Mammary microvascular endothelial cell (primary cell): ENCODE data around the gene SUOX. TPM values are rescaled to one million over a fixed set of nuclear protein-coding genes. Genes with fewer than 3 reads are reported as not detected.

Experiments used
- total RNA-seq: library from RNA; depleted of rRNA; stranded (reverse); fragments of >200 nt; gene quantifications from 2 replicates; pipeline ENCODE4 v1.2.3, GENCODE V29; 2015

The SUOX gene
- 16.3 and 18.0 TPM in 2 replicates for total RNA-seq

GRCh38 chr12:55996715-55997534, at the start of gene SUOX:
Gene SUOX, plus strand, starts transcription at chr12:55997276. Its CDS starts 4,946 bp downstream, at chr12:56002222.

GRCh38 chr12:55965941-55966407, 31.1 kb upstream of the SUOX start, which contains the start of gene PMEL:
Gene PMEL, minus strand, starts transcription at chr12:55966042. Its CDS starts 31 bp downstream, at chr12:55966011.

GRCh38 chr12:55966408-55967281, 30.4 kb upstream of the SUOX start, which contains the start of gene CDK2:
Gene CDK2, plus strand, starts transcription at chr12:55966830. Its CDS starts 179 bp downstream, at chr12:55967009.

GRCh38 chr12:55973599-55974307, 23.3 kb upstream of the SUOX start, which contains the start of gene RAB5B:
Gene RAB5B, plus strand, starts transcription at chr12:55974078. Its CDS starts 12,883 bp downstream, at chr12:55986961.

GRCh38 chr12:56020423-56021184, 23.5 kb downstream of the SUOX start, which contains the start of gene IKZF4:
Gene IKZF4, plus strand, starts transcription at chr12:56021043. Its CDS starts 451 bp downstream, at chr12:56021494.

GRCh38 chr12:56041552-56042429, 44.7 kb downstream of the SUOX start, which contains the start of gene RPS26:
Gene RPS26, plus strand, starts transcription at chr12:56041918. Its CDS starts 249 bp downstream, at chr12:56042167.

Other genes starting within 250 kb of the SUOX start
- 132 and 161 TPM in 2 replicates for gene SARNP, start 179.6 kb upstream of the SUOX start, total RNA-seq
- 37.3 and 40.5 TPM in 2 replicates for gene ORMDL2, start 179.2 kb upstream of the SUOX start, total RNA-seq
- 30.0 and 31.7 TPM in 2 replicates for gene DNAJC14, start 167.7 kb upstream of the SUOX start, total RNA-seq
- gene MMP19, start 154.3 kb upstream of the SUOX start, total RNA-seq = 2.3 and 3.5 TPM in 2 replicates
- gene PYM1, start 69.4 kb upstream of the SUOX start, total RNA-seq = 32.3 and 41.1 TPM in 2 replicates
- 31.7 and 41.1 TPM in 2 replicates for gene DGKA, start 66.1 kb upstream of the SUOX start, total RNA-seq
- gene PMEL, start 31.2 kb upstream of the SUOX start, total RNA-seq = 0.69 TPM in 1 of 2 replicates, not detected in the other
- 44.6 and 46.3 TPM in 2 replicates for gene CDK2, start 30.4 kb upstream of the SUOX start, total RNA-seq
- gene RAB5B, start 23.2 kb upstream of the SUOX start, total RNA-seq = 49.1 and 52.2 TPM in 2 replicates
- gene IKZF4, start 23.8 kb downstream of the SUOX start, total RNA-seq = 0.49 and 0.60 TPM in 2 replicates
- 2,120 and 2,289 TPM in 2 replicates for gene RPS26, start 44.6 kb downstream of the SUOX start, total RNA-seq
- not detected in 2 replicates for gene ERBB3, start 82.9 kb downstream of the SUOX start, total RNA-seq
- 183 and 202 TPM in 2 replicates for gene PA2G4, start 107.3 kb downstream of the SUOX start, total RNA-seq
- 2,181 and 3,254 TPM in 2 replicates for gene RPL41, start 119.4 kb downstream of the SUOX start, total RNA-seq
- 2.5 and 3.0 TPM in 2 replicates for gene ZC3H10, start 121.0 kb downstream of the SUOX start, total RNA-seq
- 247 and 287 TPM in 2 replicates for gene ESYT1, start 131.0 kb downstream of the SUOX start, total RNA-seq
- 75.2 and 78.8 TPM in 2 replicates for gene MYL6B, start 155.3 kb downstream of the SUOX start, total RNA-seq
- 4,496 and 4,852 TPM in 2 replicates for gene MYL6, start 161.1 kb downstream of the SUOX start, total RNA-seq
- 40.6 and 44.5 TPM in 2 replicates for gene SMARCC2, start 192.2 kb downstream of the SUOX start, total RNA-seq
- 46.2 and 57.4 TPM in 2 replicates for gene RNF41, start 224.6 kb downstream of the SUOX start, total RNA-seq
- gene NABP2, start 227.1 kb downstream of the SUOX start, total RNA-seq = 41.6 and 57.6 TPM in 2 replicates
- gene SLC39A5, start 232.8 kb downstream of the SUOX start, total RNA-seq = not detected in 2 replicates